GM12878 (cell line): ENCODE data around the gene KLF11. TPM values are rescaled to one million over a fixed set of nuclear protein-coding genes. Genes with fewer than 3 reads are reported as not detected.

Experiments used
- ATF7 ChIP-seq: fragments of 450-650 bp; IDR thresholded peaks from 2 replicates; pipeline ENCODE4 v1.6.1; 2016; ENCODE audit warnings: low read depth, mild to moderate bottlenecking
- BCL11A ChIP-seq: IDR thresholded peaks from 2 replicates; pipeline ENCODE4 v1.6.1; 2011; ENCODE audit warnings: low read depth, low read length
- EP300 ChIP-seq, 2 experiments: fragments of 150-350 bp in 1 of 2; IDR thresholded peaks; 2 replicates each; pipeline ENCODE4 v1.6.1; 2011 to 2012; ENCODE audit warnings: low read depth in 2 of 2, low read length in 2 of 2, borderline replicate concordance in 1 of 2, improper control_type of control experiment in 1 of 2, inconsistent platforms in 1 of 2; ENCODE audit not compliant: control insufficient read depth in 1 of 2
- IKZF1 ChIP-seq: fragments of 450-650 bp; conservative IDR thresholded peaks from 2 replicates; pipeline ENCODE4 v1.6.1; 2017; ENCODE audit warnings: antibody characterized with exemption, mild to moderate bottlenecking
- MEF2A ChIP-seq: IDR thresholded peaks from 2 replicates; pipeline ENCODE4 v1.6.1; 2011; ENCODE audit warnings: low read depth, mild to moderate bottlenecking, low read length, moderate library complexity; ENCODE audit not compliant: insufficient read depth
- MYC ChIP-seq: IDR thresholded peaks from 2 replicates; pipeline ENCODE4 v1.6.1; 2011; ENCODE audit warnings: mild to moderate bottlenecking, low read length, moderate library complexity, inconsistent platforms; ENCODE audit not compliant: insufficient read depth, insufficient replicate concordance, insufficient read length, severe bottlenecking
- NFIC ChIP-seq: IDR thresholded peaks from 2 replicates; pipeline ENCODE4 v1.6.1; 2012; ENCODE audit warnings: low read depth, mild to moderate bottlenecking, inconsistent platforms, low read length, moderate library complexity
- NFYA ChIP-seq: IDR thresholded peaks from 2 replicates; pipeline ENCODE4 v1.6.1; 2011; ENCODE audit warnings: low read depth, mild to moderate bottlenecking, low read length, improper control_type of control experiment, borderline replicate concordance
- NR2C2 ChIP-seq: IDR thresholded peaks from 2 replicates; pipeline ENCODE4 v1.6.1; 2011; ENCODE audit warnings: borderline replicate concordance, low read depth; ENCODE audit not compliant: control insufficient read depth, insufficient read length
- POLR2AphosphoS5 ChIP-seq: IDR thresholded peaks from 2 replicates; pipeline ENCODE4 v1.6.1; 2011; ENCODE audit warnings: mild to moderate bottlenecking, low read length, inconsistent platforms
- SKIL ChIP-seq: fragments of 450-650 bp; IDR thresholded peaks from 2 replicates; pipeline ENCODE4 v1.6.1; 2017; ENCODE audit warnings: mild to moderate bottlenecking, low read depth, inconsistent platforms; ENCODE audit not compliant: poor library complexity, severe bottlenecking
- SMAD1 ChIP-seq: fragments of 450-650 bp; IDR thresholded peaks from 2 replicates; pipeline ENCODE4 v1.6.1; 2018; ENCODE audit warnings: mild to moderate bottlenecking, low read depth; ENCODE audit not compliant: partially characterized antibody
- SPI1 ChIP-seq: IDR thresholded peaks from 2 replicates; pipeline ENCODE4 v1.6.1; 2011; ENCODE audit warnings: low read depth, mild to moderate bottlenecking, low read length, moderate library complexity, borderline replicate concordance; ENCODE audit not compliant: insufficient read depth
- SUPT20H ChIP-seq: IDR thresholded peaks from 2 replicates; pipeline ENCODE4 v1.6.1; 2011; ENCODE audit warnings: low read depth, mild to moderate bottlenecking, low read length, moderate library complexity, borderline replicate concordance; ENCODE audit not compliant: control insufficient read depth
- TCF7 ChIP-seq: IDR thresholded peaks from 2 replicates; pipeline ENCODE4 v1.6.1; 2014; ENCODE audit warnings: antibody characterized with exemption, borderline replicate concordance
- YBX1 ChIP-seq: fragments of 450-650 bp; IDR thresholded peaks from 2 replicates; pipeline ENCODE4 v1.6.1; 2016; ENCODE audit warnings: antibody characterized with exemption
- ZBTB40 ChIP-seq: fragments of 450-650 bp; IDR thresholded peaks from 2 replicates; pipeline ENCODE4 v1.6.1; 2016; ENCODE audit warnings: mild to moderate bottlenecking, moderate library complexity, borderline replicate concordance
- ZNF592 ChIP-seq: fragments of 450-650 bp; IDR thresholded peaks from 2 replicates; pipeline ENCODE4 v1.6.1; 2017; ENCODE audit warnings: mild to moderate bottlenecking, moderate library complexity
- polyA plus RNA-seq, 11 experiments: library from polyadenylated mRNA; depleted of rRNA in 4 of 11; unstranded in 6 of 11; stranded (reverse) in 5 of 11; fragments of >200 nt; fragmentation: Nextera tagmentation in 4 of 11; fragmentation: Illumina TruSeq in 1 of 11; extraction: Ambion mirVana in 4 of 11; extraction: Trizol in 1 of 11; gene quantifications; 1 replicate in 1 of 11; 2 replicates in 10 of 11; pipeline versions ENCODE4 v1.2.1 to v1.2.3, GENCODE V29; 2011 to 2016; ENCODE audit warnings: inconsistent platforms in 2 of 11, missing spikeins in 2 of 11, low read depth in 1 of 11
- total RNA-seq, 4 experiments: library from RNA; depleted of rRNA in 3 of 4; stranded (reverse); fragments of >200 nt in 3 of 4; fragmentation: Illumina TruSeq in 1 of 4; extraction: Trizol in 1 of 4; gene quantifications; 2 replicates each; pipeline versions ENCODE4 v1.2.1 to v1.2.3, GENCODE V29; 2013 to 2021

The KLF11 gene
- total and polyA plus RNA-seq, 10 of the 15 experiments (the other 5 are each of a cell fraction or from before 2014, with no cell fraction given): 0.03 to 0.54 (median 0.14) TPM; not detected in 1

- TF ChIP-seq SKIL: no peak
- TF ChIP-seq EP300 (IDR thresholded peaks at IDR 0.05; ENCODE audit: borderline replicate concordance in 1 of 2, control insufficient read depth in 1 of 2, low read depth in 2 of 2, low read length in 2 of 2): no peak
- TF ChIP-seq POLR2AphosphoS5: no peak
- no peak for TF ChIP-seq NFIC
- no peak for TF ChIP-seq NFYA
- TF ChIP-seq MYC: no peak
- no peak for TF ChIP-seq SUPT20H
- TF ChIP-seq ZBTB40: no peak
- TF ChIP-seq ATF7: no peak
- TF ChIP-seq MEF2A: no peak
- TF ChIP-seq IKZF1: peak; percentile 50
- no peak for TF ChIP-seq NR2C2
- no peak for TF ChIP-seq TCF7
- TF ChIP-seq SMAD1: no peak
- no peak for TF ChIP-seq YBX1
- TF ChIP-seq BCL11A: no peak
- no peak for TF ChIP-seq ZNF592
- peak; percentile 73; the same call in 1 of the 2 replicates for TF ChIP-seq SPI1
Observed at GRCh38 chr2:10028988-10029874, 14.1 kb upstream of the KLF11 start (continued).
